Measurements from ENCODE around the gene TUBA4A. TPM values are rescaled to one million over a fixed set of nuclear protein-coding genes. Genes with fewer than 3 reads are reported as not detected.

TUBA4A gene
- total RNA-seq, 2 donors from 2014 or later = 51.7 to 159 TPM

MicroRNAs encoded within 50 kb of the gene (microRNA counts, 767-probe panel; counts per million panel counts)
- 0 to 1,658 counts per million in 2 donors for microRNA hsa-miR-153

Small RNA genes within 50 kb of the gene (microRNA-seq; reads per million reads assigned to microRNA genes)
- gene MIR153-1 (ENCODE audit: borderline number of aligned reads in 2 of 2, borderline replicate concordance in 1 of 2) = 0 reads per million in 2 donors

Other genes starting within 250 kb of the TUBA4A start
- not detected for gene CFAP65, start 212.4 kb downstream of the TUBA4A start, total RNA-seq
- not detected for gene IHH, start 193.0 kb downstream of the TUBA4A start, total RNA-seq
- gene NHEJ1, start 93.1 kb downstream of the TUBA4A start, total RNA-seq = 1 to 10 TPM; 8.3 to 8.4 TPM
- gene SLC23A3, start 83.9 kb downstream of the TUBA4A start, total RNA-seq = under 1 TPM; 0.33 to 0.55 TPM
- gene CNPPD1, start 77.0 kb downstream of the TUBA4A start, total RNA-seq = 10 to 100 TPM; 32.4 to 42.3 TPM
- 10 to 100 TPM; 26.6 to 41.7 TPM for gene RETREG2, start 75.6 kb downstream of the TUBA4A start, total RNA-seq
- gene ZFAND2B, start 47.1 kb downstream of the TUBA4A start, total RNA-seq = 10 to 100 TPM; 15.5 to 31.5 TPM
- 10 to 100 TPM in 1 of 2 donors, 1 to 10 TPM in 1; 9.3 to 12.1 TPM for gene ABCB6, start 35.0 kb downstream of the TUBA4A start, total RNA-seq
- 10 to 100 TPM; 78.8 to 80.3 TPM for gene ATG9A, start 24.3 kb downstream of the TUBA4A start, total RNA-seq
- 10 to 100 TPM; 14.5 to 14.9 TPM for gene ANKZF1, start 24.1 kb downstream of the TUBA4A start, total RNA-seq
- gene GLB1L, start 8.5 kb downstream of the TUBA4A start, total RNA-seq = 1 to 10 TPM; 1.8 to 3.4 TPM
- 1 to 10 TPM; 7.0 to 9.0 TPM for gene STK16, start 8.4 kb downstream of the TUBA4A start, total RNA-seq
- not detected for gene TUBA4B, start 675 bp downstream of the TUBA4A start, total RNA-seq
- 10 to 100 TPM; 33.3 to 38.7 TPM for gene DNAJB2, start 25.4 kb upstream of the TUBA4A start, total RNA-seq
- gene PTPRN, start 55.5 kb upstream of the TUBA4A start, total RNA-seq = under 1 TPM in 1 of 2 donors, not detected in 1; 0.74 TPM
- gene RESP18, start 78.8 kb upstream of the TUBA4A start, total RNA-seq = not detected
- gene DNPEP, start 134.0 kb upstream of the TUBA4A start, total RNA-seq = 10 to 100 TPM; 48.1 to 51.2 TPM
- gene DES, start 164.5 kb upstream of the TUBA4A start, total RNA-seq = over 10,000 TPM; 12,280 to 13,654 TPM
- 10 to 100 TPM; 82.2 to 90.8 TPM for gene SPEG, start 180.9 kb upstream of the TUBA4A start, total RNA-seq
- 10 to 100 TPM; 21.6 to 23.3 TPM for gene GMPPA, start 245.0 kb upstream of the TUBA4A start, total RNA-seq